HG02610 (cell line): ENCODE data around the gene CSF1R.

Experiments
- ATAC-seq: cut with Tn5 transposase; IDR thresholded peaks from one replicate; pipeline ENCODE4 v1.9.1; 2021; ENCODE audit warnings: mild to moderate bottlenecking, moderate library complexity; ENCODE audit not compliant: unreplicated experiment

CSF1R gene

GRCh38 chr5:150085950-150086715 is at the start of gene CSF1R:
Gene CSF1R, minus strand, starts transcription at chr5:150086554. Its CDS starts 127 bp downstream, at chr5:150086427.
- no peak for ATAC-seq

DNA sequence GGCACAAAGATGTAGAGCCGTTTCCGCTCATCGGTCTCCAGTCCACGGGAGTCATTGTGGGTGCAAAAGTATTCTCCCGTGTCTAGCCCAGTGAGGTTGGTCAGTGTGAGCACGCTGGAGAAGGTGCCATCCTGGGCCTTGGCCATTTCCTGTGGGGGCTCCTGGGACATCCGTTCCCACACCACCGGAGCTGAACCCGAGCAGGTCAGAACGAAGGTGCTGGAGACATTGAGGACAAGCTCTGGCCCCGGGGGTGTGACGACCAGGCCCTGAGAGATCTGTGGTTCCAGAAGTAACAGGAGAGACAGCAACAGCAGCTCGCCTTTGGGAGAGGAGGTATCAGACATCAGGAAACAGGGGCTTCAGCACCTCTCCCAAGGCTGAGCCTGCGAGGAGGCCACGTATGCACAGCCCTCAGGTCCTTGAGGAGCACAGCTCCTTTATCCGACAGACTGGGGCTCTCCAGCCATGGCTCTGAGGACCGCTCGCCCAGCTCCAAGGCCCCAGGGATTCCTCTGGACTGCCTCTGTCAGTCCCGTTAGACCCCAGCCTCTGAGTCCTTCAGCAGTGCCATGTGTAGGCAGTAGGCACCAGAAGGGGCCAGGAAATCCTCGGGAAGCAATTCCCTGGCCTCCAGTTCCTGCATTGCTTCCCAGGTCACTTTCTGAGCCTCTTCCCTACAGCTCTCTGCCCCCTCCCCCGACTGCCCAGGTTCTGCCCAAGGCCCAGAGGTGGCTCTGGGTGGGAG is 49.4 kb upstream of the CSF1R start:
- ATAC-seq, result no peak

- no peak for ATAC-seq
Measured at GRCh38 chr5:150134198-150134588, 47.8 kb upstream of the CSF1R start.

- no peak for ATAC-seq
Measured at GRCh38 chr5:150133581-150134197, 47.3 kb upstream of the CSF1R start.

- ATAC-seq, result no peak
Measured at GRCh38 chr5:150132740-150133139, 46.4 kb upstream of the CSF1R start.

GRCh38 chr5:150131978-150132694 is 45.8 kb upstream of the CSF1R start:
- no peak for ATAC-seq

GRCh38 chr5:150131461-150131860 is 45.1 kb upstream of the CSF1R start:
- ATAC-seq, result no peak

DNA sequence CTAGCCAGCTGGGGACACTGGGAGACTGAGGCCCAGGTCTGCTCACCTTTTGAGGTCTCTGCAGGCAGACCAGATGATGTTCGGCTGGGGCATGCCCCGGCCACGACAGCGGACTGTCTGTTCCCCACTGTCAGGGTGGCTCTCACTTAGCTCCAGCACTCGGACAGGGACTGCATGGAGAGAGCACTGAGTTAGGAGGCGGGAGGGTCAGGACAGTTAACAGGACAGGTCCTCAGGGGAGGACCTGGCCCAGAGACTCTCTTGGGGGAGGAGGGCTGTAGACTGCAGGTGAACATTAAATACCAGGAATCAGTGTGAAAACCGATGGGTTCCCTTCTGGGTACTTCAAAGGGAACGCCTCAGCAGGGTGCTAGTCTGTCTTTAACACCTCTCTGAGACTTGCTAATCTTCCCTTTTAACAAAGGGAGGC is 44.2 kb upstream of the CSF1R start:
- ATAC-seq, result no peak

DNA sequence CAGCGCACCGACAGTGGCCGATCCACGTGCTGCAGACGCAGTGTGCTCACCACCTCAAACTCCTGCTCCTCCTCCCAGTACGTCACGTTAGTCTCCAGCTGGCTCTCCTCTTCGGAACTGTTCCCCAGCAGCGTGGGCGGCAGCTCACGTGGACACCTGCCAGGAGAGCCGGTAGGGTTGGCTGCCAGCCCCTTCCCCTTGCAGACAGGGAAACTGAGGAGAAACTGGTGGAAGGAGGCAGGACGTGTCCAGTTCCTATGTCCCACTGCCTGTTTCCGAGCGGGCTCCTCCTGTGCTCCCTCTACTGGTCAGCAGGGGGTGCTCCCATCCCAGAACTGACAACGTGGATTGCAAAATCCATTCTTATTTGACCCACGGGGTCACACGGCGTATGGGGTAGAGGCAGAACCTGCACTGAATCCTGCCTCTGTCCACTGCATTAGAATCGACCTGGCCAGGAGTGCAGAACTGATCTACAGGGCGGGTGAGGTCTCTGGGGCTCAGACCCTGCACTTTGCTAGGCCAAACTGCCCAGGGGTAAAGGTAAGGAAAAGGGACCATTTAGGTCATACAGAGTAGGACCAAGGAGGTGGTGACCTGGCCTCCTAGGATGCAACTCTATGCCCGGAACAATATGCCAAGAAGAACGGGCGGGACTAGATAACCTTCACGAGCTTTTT is 43.6 kb upstream of the CSF1R start:
- ATAC-seq, result peak; percentile 53

GRCh38 chr5:150129454-150129812 is 43.1 kb upstream of the CSF1R start:
- ATAC-seq, result no peak

- ATAC-seq, result no peak
Measured at GRCh38 chr5:150126921-150127265, 40.5 kb upstream of the CSF1R start.

DNA sequence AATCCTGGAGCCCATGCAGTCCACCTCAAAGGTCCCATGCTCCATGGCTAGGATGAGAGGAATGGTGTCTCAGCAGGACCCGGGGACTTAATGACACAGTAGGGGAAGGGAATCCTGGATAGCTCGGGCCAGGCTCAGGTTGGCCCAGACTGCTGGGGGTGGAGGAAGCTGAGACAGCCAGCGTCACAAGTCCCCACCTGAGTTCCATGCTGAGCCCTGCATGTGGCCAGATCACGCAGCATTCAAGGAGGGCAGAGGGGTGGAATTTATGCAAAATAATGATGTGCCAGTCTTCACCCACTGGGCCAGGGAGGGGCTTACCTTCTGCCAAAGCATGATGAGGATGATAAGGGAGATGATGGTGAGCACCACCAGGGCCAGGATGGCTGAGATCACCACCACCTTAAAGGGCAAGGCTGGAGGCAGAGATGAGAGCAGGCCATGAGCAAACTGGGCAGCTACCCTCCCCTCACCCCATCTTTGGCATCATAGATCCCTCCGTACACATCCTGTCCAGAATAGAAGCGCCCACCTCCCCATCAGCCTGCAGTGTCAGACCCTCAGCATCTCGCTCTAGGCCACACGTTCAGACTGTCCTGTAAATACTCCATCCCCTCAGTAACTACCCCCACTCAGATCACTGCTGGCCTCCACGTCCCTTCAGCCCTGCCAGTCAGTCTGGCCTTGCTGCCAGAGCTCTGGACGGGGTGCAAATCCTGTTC is 40.0 kb upstream of the CSF1R start:
- no peak for ATAC-seq

DNA sequence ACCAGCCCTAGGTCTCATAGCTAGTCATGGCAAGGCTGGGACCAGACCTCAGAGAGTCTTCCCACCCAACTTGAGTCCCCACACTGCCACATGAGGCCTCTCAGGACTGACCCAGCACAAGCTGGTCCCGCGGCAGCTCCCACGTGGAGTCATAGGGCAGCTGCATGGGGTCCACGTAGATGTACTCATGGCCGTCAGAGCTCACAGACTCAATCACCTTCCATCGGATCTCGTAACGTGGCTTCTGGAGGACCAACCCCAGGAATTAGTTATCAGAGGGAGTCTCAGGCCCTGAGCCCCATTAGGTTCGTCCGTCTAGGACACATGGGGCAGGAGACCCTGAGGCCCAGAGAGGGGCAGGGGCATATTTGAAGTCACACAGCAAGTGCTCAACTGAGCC is 39.0 kb upstream of the CSF1R start:
- no peak for ATAC-seq

DNA sequence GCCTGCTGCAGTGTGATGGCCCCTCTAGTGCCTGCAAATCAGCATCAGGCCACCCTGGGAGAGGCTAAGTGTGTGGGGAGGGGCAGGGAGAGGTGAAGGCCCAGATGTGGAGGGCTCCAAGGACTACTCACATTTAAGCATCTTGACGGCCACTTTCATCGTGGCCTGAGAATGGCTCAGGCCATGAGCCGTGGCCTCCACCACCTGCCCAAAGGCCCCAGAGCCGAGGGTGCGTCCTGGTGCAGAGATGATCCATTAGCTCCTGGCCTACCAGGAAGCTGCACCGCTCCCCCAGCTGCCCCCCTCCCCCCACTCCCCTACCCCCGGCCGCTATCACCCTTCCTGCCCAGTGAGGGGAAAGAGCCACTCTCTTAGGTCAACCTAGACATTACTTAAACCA is 38.2 kb upstream of the CSF1R start:
- ATAC-seq, result no peak

DNA sequence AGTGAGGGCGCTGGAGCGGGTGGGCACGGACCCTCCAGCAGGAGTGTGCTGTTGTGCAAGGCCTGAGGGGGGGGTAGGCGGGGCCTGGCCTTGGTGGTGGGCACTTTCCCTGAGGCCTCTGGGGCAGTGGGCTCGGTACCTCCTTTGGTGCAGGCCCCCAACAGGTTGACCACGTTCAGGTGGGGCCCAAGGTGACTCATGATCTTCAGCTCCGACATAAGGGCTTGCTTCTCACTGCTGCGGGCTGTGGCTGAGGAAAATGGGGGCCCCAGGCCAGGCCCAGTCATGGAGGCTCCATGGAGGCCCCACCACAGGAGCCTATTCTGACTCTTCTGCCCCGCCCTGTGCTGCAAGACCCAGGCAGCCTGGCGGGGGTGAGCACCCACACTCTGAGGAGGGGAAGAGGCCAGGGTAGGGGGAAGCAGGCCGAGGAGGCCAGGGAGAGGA is 37.8 kb upstream of the CSF1R start:
- ATAC-seq, result no peak

DNA sequence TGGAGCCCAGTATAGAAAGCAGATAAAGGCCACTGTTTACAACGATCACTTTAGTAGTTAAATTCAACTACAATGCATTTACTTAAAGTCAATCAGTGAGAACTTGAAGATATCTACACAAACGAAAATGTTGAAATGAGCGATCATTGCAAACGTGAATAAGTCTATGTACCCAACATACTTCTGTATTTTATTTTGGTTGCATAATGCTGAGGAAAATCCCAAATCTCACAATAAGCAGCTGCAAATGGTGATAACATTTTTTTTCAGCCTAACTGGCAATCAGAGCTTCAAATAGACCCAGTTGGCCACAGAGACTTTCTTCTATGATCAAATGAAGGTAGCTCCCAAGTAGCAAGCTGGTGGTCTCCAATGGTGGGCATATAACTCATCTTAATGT is 37.2 kb upstream of the CSF1R start:
- no peak for ATAC-seq

- no peak for ATAC-seq
Measured at GRCh38 chr5:150122536-150123481, 36.5 kb upstream of the CSF1R start.

DNA sequence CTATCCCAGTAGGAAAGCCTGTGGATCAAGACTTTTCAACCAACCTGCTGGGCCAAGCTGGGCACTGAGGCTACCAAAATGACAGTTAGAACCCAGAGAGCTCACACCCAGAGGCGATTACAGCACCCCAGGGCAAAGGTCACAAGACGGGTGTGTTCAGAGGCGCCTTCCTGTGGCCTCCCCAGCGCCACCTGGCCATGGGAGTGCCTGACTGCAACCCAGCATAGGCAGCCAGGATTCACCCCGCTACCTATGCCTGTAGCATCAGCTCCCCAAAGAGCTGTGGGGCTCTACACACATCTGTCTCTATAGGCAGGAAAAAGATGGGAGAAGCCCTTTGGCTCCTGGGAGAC is 35.8 kb upstream of the CSF1R start:
- peak; percentile 56 for ATAC-seq
